HG03565 (cell line): ENCODE data around the gene ESD.

Experiments used
- ATAC-seq: cut with Tn5 transposase; IDR thresholded peaks from one replicate; pipeline ENCODE4 v1.9.1; 2021; ENCODE audit warnings: mild to moderate bottlenecking, moderate library complexity; ENCODE audit not compliant: unreplicated experiment

ESD gene

GRCh38 chr13:46748300-46748699, 48.7 kb downstream of the ESD start:
- ATAC-seq, result no peak

GRCh38 chr13:46747031-46747820, 49.7 kb downstream of the ESD start:
- ATAC-seq, result no peak

- no peak for ATAC-seq
These were observed 51.3 kb downstream of the ESD start for GRCh38 chr13:46745706-46746105.

- no peak for ATAC-seq
These were observed 51.9 kb downstream of the ESD start for GRCh38 chr13:46745062-46745461.

GRCh38 chr13:46743191-46743590, 53.8 kb downstream of the ESD start:
- ATAC-seq, result no peak

- ATAC-seq, result no peak
These were observed 57.4 kb downstream of the ESD start for GRCh38 chr13:46739447-46740098.

GRCh38 chr13:46738766-46739165, 58.2 kb downstream of the ESD start:
- ATAC-seq, result no peak

GRCh38 chr13:46738055-46738454, 58.9 kb downstream of the ESD start:
- no peak for ATAC-seq

- ATAC-seq, result no peak
These were observed 60.2 kb downstream of the ESD start for GRCh38 chr13:46736541-46737310.

GRCh38 chr13:46735425-46735824, 61.5 kb downstream of the ESD start:
- no peak for ATAC-seq

GRCh38 chr13:46731535-46731934, 65.4 kb downstream of the ESD start:
- ATAC-seq, result no peak

GRCh38 chr13:46728777-46729176, 68.2 kb downstream of the ESD start:
- ATAC-seq, result no peak

GRCh38 chr13:46726347-46726746, 70.6 kb downstream of the ESD start:
- no peak for ATAC-seq
